Activated effector memory CD4-positive, alpha-beta T cell treated with anti-CD3 and anti-CD28 coated beads, Interleukin-2, amount 50 U/mL, for 16 hours (primary cell): ENCODE results near the gene PRDM15.

ENCODE experiments used
- DNase-seq: peaks from one replicate; pipeline ENCODE4 v3.0.0-alpha.2; 2020

PRDM15 gene

GRCh38 chr21:41774467-41775148 lies 104.5 kb downstream of the PRDM15 start:
- no peak for DNase-seq

GRCh38 chr21:41772351-41773080 lies 106.6 kb downstream of the PRDM15 start:
- DNase-seq = peak; percentile 28

GRCh38 chr21:41771625-41771945 lies 107.6 kb downstream of the PRDM15 start:
- DNase-seq = peak; percentile 57

GRCh38 chr21:41770901-41771624 lies 108.1 kb downstream of the PRDM15 start:
- DNase-seq = peak; percentile 34

- DNase-seq = peak; percentile 41
Observed at GRCh38 chr21:41769933-41770332, 109.2 kb downstream of the PRDM15 start.

- peak; percentile 57 for DNase-seq
Observed at GRCh38 chr21:41769521-41769920, 109.6 kb downstream of the PRDM15 start.

GRCh38 chr21:41769111-41769510 lies 110.0 kb downstream of the PRDM15 start:
- peak; percentile 58 for DNase-seq

GRCh38 chr21:41768437-41769042 lies 110.6 kb downstream of the PRDM15 start:
- peak; percentile 66 for DNase-seq

- peak; percentile 62 for DNase-seq
Observed at GRCh38 chr21:41767606-41768436, 111.3 kb downstream of the PRDM15 start.

- peak; percentile 83 for DNase-seq
Observed at GRCh38 chr21:41766883-41767605, 112.1 kb downstream of the PRDM15 start, which contains the start of gene RIPK4. Gene RIPK4, minus strand, starts transcription at chr21:41767052. Its CDS starts 11 bp downstream, at chr21:41767041.

- no peak for DNase-seq
Observed at GRCh38 chr21:41765973-41766882, 112.9 kb downstream of the PRDM15 start.

GRCh38 chr21:41765420-41765821 lies 113.7 kb downstream of the PRDM15 start:
- DNase-seq = no peak

- no peak for DNase-seq
Observed at GRCh38 chr21:41764558-41765419, 114.4 kb downstream of the PRDM15 start.

- DNase-seq = no peak
Observed at GRCh38 chr21:41763996-41764395, 115.1 kb downstream of the PRDM15 start.

GRCh38 chr21:41763398-41763931 lies 115.7 kb downstream of the PRDM15 start:
- DNase-seq = no peak

GRCh38 chr21:41762753-41763152 lies 116.4 kb downstream of the PRDM15 start:
- no peak for DNase-seq

- no peak for DNase-seq
Observed at GRCh38 chr21:41761934-41762635, 117.1 kb downstream of the PRDM15 start.

- no peak for DNase-seq
Observed at GRCh38 chr21:41761211-41761933, 117.8 kb downstream of the PRDM15 start.
